ENCODE data around the gene PLAA.

Gene PLAA

DNA sequence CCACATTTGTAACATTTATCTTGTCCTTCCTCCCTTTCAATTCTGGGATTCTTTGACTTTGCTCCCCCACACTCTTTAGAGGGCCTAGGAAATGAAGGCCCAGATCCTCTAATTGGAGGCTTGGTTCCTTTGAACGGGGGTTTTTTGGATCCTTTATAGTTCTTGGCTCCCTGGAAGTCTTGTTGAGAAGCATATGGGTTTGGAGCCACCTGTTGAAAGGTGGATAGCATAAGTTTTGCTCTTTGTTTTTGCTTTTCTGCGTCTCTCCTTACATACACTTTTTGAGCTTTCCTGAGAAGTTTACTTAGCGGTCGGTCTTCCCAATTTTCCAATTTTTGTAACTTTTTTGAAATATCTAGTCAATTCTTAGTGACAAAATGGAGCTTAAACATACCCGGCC is 26.9 kb upstream of the PLAA start:
- H3K27me3 ChIP-seq, result no peaks in the 10 kb centered on the region
- H3K4me1 ChIP-seq, result peaks cover 0 to 9% (median 4%) of the 10 kb centered on the region in 4 donors
- intact Hi-C loops (cut with DNase I; ENCODE audit: low total_unique reads), result no loop called here
- peaks cover 0 to 13% (median 5%) of the 10 kb centered on the region in 3 donors for H3K36me3 ChIP-seq
- H3K27ac ChIP-seq, result no peak overlapping the region
- TF ChIP-seq, protein P1, sequence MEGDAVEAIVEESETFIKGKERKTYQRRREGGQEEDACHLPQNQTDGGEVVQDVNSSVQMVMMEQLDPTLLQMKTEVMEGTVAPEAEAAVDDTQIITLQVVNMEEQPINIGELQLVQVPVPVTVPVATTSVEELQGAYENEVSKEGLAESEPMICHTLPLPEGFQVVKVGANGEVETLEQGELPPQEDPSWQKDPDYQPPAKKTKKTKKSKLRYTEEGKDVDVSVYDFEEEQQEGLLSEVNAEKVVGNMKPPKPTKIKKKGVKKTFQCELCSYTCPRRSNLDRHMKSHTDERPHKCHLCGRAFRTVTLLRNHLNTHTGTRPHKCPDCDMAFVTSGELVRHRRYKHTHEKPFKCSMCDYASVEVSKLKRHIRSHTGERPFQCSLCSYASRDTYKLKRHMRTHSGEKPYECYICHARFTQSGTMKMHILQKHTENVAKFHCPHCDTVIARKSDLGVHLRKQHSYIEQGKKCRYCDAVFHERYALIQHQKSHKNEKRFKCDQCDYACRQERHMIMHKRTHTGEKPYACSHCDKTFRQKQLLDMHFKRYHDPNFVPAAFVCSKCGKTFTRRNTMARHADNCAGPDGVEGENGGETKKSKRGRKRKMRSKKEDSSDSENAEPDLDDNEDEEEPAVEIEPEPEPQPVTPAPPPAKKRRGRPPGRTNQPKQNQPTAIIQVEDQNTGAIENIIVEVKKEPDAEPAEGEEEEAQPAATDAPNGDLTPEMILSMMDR (IDR thresholded peaks at IDR 0.05), result no peak
- H3K9me3 ChIP-seq, result no peaks in the 10 kb centered on the region
- DNase-seq, result no peak
- H3K4me3 ChIP-seq, result no peak overlapping the region

DNA sequence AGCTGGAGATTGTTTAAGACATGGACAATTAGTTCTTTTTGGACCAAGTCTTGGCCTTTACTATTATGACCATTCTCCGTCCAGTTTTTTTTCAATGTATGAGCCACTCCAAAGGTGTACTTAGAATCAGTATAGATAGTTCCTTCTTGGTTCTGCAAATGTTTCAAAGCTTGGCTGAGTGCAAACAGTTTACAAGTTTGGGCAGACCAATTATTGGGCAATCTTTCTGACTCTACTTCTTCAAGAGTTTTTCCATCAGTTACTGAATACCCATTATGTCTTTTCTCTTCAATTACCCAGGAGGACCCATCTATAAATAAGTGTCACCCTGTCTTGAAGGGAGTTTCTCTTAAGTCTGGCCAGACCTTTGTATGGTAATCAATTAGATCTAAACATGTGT is 24.7 kb upstream of the PLAA start:
- Histone ChIP-seq H3K4me3 (no peak overlapping the region), H3K36me3 (peaks cover 0 to 13% (median 5%) of the 10 kb centered on the region in 3 donors), H3K9me3 (no peaks in the 10 kb centered on the region), H3K4me1 (peaks cover 0 to 9% (median 4%) of the 10 kb centered on the region in 4 donors), H3K27me3 (no peaks in the 10 kb centered on the region), H3K27ac (no peak overlapping the region)
- intact Hi-C loops (cut with DNase I; ENCODE audit: low total_unique reads), result no loop called here
- TF ChIP-seq, protein P1 (IDR thresholded peaks at IDR 0.05), result no peak
- no peak for DNase-seq

DNA sequence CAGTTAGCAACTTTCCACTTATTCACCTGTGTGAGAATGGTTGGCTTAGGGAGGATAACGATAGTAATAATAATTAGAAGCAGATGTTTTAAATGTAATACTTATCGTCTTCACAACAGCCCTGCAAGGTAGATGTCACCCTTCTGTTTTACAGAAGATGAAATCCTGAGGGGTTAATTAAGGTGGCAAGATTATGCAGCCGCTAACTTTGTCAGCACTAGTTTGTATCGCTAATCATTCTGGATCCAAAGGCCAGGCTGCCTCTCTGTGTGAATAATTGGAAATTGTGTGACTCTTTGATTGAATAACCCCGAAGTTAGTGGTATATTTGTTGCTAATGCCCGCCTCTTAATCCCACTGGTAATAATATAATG is 9.8 kb upstream of the PLAA start:
- Histone ChIP-seq H3K4me3 (peak overlapping the region; percentile 61 to 75), H3K27me3 (no peaks in the 10 kb centered on the region), H3K4me1 (peaks cover 0 to 10% (median 5%) of the 10 kb centered on the region in 4 donors), H3K27ac (peak overlapping the region; percentile 80 to 92), H3K36me3 (no peaks in the 10 kb centered on the region), H3K9me3 (no peaks in the 10 kb centered on the region)
- intact Hi-C loops (cut with DNase I; ENCODE audit: low total_unique reads), result loop anchor here (5.0 kb wide), 1 partner anchor 65 kb away; the partner anchor contains the start of gene CAAP1
- TF ChIP-seq, protein P1 (IDR thresholded peaks at IDR 0.05), result no peak
- no peak for DNase-seq

DNA sequence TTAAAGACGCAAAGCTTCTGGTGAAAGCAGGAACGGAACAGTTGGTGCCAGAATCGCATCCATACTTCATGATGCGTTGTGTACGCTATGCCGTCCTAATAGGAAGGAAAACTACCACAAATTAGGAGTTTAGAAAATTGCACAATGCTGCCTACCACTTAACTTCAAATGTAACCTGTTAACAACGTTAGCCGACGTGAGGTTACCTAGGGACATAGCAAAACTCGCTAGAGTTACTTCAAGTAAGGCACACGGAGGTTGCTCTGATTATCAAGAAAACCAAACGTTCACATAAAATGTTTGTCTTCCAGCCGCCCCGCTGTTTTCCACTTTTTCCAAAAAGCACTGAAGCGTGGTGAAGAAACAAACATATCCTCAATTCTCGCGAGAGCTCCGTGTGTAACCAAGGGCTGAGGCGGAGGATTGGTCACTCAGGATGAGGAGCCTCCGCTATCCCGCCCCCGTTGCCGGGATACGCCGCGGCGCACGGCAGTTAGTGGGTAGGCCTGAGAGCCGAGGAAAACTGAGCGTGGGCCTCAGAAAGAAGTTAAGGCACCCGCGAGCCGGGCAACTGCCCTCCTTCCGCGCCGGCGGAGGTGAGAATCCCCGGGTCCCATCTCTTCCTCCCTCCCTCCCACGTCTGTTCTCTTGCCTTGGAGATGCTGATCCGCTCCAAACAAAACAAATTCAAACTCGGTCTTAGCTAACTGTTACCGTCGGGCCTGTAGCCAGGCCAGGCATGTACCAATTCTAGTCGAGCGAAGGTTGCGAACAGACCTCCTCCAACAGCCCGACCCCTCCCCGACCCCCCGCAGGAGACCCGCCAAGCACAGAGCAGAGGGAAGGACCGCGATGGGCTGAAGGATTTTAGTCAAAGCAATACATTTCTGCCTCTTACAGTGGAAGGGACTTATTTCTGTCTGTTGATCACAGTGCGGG is 9.1 kb upstream of the PLAA start, which contains the start of gene IFT74:
TSS of gene IFT74 (plus strand) at position 492 of the 939 bp plus-strand sequence. CDS start 5,556 bp downstream, outside the sequence.
- Histone ChIP-seq H3K4me3 (peak within 1 kb of the TSS; percentile 61 to 75), H3K27me3 (no peaks in the 10 kb centered on the region), H3K36me3 (no peaks in the 10 kb centered on the region), H3K4me1 (peaks cover 0 to 10% (median 5%) of the 10 kb centered on the region in 4 donors), H3K9me3 (no peaks in the 10 kb centered on the region), H3K27ac (peak within 1 kb of the TSS; percentile 80 to 92)
- TF ChIP-seq, protein P1 (IDR thresholded peaks at IDR 0.05), result no peak
- DNase-seq, result peak; percentile 99
- intact Hi-C loops (cut with DNase I; ENCODE audit: low total_unique reads), result loop anchor here (5.0 kb wide), 1 partner anchor 64 kb away; the partner anchor contains the start of gene CAAP1

DNA sequence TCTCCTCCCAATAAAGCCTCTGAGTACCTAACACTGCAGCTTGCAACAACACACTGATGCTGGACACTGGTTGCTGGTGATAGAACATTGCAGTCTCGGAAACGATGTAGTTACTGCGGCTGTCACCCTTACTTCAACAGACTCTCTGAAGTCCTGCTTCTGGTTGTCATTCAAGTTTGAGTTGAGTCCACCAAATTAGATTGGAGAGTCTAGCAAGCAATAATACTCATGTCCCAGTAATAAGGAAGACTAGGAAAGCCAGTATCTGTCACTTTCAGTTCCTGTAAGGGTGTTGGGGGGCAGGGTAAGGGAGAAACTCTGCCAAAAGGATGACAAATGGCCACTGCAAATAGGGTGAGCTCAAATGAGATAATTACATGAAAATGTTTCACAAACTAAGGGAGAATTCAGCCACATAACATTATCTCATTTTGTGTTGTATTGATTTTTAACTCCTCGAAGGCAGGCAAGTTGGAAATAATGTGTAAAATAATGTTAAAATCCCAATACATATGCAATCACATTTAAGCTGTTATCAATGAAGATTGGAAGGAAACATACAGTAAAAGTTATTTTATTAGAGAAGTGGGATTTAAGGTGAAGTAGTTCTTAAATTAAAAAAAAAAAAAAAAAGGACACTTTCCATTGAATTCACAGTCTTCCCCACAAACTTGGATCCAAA is 8.3 kb upstream of the PLAA start:
- Histone ChIP-seq H3K4me1 (peaks cover 0 to 10% (median 5%) of the 10 kb centered on the region in 4 donors), H3K36me3 (no peaks in the 10 kb centered on the region), H3K9me3 (no peaks in the 10 kb centered on the region), H3K4me3 (peak overlapping the region; percentile 61 to 75), H3K27me3 (no peaks in the 10 kb centered on the region), H3K27ac (peak overlapping the region; percentile 80 to 92)
- TF ChIP-seq, protein P1 (IDR thresholded peaks at IDR 0.05), result no peak
- intact Hi-C loops (cut with DNase I; ENCODE audit: low total_unique reads), result loop anchor here (5.0 kb wide), 1 partner anchor 63 kb away; the partner anchor contains the start of gene CAAP1
- DNase-seq, result no peak
